CD4-positive, alpha-beta T cell treated with Interleukin-4 for 4 hours (primary cell): ENCODE data around the gene KLHL3.

Source experiments
- DNase-seq: peaks from one replicate; pipeline ENCODE4 v3.0.0-alpha.2; 2020

The KLHL3 gene

DNA sequence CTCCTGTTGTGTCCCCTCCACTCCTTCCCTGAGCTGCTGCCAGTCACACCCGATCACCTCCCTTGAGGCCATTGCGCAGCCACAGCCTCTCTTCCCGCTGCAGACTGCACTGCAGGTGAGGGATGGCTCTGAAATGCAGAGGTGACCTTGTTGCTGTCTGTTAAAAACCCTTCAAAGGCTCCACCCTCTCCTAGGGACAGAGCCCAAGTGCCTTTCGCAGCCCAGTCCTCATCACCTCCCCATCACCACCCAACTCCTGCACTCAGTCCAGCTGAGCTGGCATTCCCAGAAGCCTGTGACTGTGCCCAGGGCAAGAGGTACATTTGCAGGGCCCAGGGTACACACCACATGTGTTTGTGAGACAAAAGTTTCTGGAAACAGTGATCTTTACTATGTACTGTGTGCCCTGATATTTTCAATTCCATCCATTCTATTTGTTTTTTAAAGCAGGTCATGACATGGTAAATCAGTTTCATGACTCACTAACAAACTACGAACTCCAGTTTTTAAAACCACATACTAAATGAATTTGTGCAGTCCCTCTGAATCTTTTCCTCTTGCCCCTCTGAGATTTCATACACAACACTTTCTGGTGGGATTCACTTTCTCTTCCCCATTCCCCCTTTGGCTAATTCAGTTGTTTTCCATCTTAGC is 163.7 kb downstream of the KLHL3 start:
- DNase-seq = no peak

DNA sequence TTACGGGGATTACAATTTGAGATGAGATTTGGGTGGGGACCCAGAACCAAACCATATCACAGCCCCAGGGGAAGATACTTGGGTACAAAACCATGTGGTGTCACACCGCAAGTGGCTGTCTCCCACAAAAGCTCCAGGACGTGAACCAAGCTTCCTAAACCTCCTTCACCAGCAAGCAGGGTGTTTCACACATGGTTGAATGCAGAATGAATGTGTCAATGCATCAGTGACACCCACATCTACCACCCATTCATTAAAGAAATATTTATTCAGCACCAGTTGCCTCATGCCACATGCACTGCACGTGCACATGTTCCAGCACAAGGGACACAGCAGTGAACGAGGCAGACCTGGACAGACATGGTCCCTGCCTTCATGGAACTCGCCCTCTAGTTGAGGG is 165.8 kb downstream of the KLHL3 start:
- DNase-seq = no peak
